ENCODE data around the gene SETD2. TPM values are rescaled to one million over a fixed set of nuclear protein-coding genes. Genes with fewer than 3 reads are reported as not detected.

SETD2 gene
- total and polyA plus RNA-seq, 2 of the 8 experiments (the other 6 are each of a cell fraction or from before 2014, with no cell fraction given), result 15.7 to 46.3 TPM

DNA sequence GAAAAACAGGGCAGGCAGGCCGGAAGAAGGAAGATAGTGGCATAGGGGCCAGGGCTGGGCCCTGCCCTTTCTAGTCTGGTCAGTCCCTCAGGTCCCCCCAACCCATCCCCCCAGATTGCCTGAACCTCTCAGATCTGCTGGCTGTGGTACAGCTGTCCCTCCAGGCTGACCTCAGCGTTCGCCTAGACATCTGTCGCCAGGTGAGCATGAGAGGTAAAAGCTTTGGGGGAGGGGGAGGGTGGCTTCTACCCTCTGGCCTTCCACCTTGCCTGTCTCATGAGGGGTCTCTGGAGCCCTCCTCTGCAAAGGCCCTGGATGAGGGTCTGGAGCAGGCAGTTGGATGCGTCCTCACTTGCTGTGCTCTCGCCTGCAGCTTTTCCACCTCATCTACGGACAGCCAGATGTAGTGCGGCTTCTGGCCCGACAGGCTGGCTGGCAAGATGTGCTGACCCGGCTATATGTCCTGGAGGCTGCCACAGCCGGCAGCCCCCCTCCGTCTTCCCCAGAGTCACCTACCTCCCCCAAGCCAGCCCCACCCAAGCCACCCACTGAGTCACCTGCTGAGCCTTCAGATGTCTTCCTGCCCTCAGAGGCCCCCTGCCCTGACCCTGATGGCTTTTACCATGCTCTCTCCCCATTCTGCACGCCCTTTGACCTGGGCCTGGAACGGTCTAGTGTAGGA, 164.3 kb downstream of the SETD2 start:
- no peak overlapping the region for H3K9ac ChIP-seq (replicated peaks in 1 of 4; ENCODE audit: extremely low read depth in 1 of 4, low read depth in 3 of 4, low read length in 3 of 4)
- H2BK120ac ChIP-seq (replicated peaks; ENCODE audit: low read depth, low read length), result no peak overlapping the region
- ChIA-PET CTCF (ENCODE audit: partially characterized antibody) (interaction anchor here (0.9 to 14.2 kb wide), 14 partner anchors 10 to 314 kb away, joined by 3 to 130 read pairs (median 5); partner anchors contain the start of genes CCDC12, MYL3 and NBEAL2), POLR2A (ENCODE audit: partially characterized antibody) (interaction anchor here (0.6 to 1.1 kb wide), 2 partner anchors 10 to 293 kb away, joined by 3 to 4 read pairs; no protein-coding TSS in a partner anchor)
- H3K9me3 ChIP-seq (ENCODE audit: insufficient read depth in 2 of 2, low read depth in 1 of 2, low read length in 1 of 2), result no peaks in the 10 kb centered on the region
- H4K20me1 ChIP-seq (replicated peaks in 1 of 2; ENCODE audit: control insufficient read depth in 1 of 2, insufficient read depth in 2 of 2, low read length in 2 of 2), result peaks cover 3 to 23% of the 10 kb centered on the region in 2 experiments
- no peak overlapping the region for H2AK5ac ChIP-seq (ENCODE audit: low read depth, low read length)
- no peak overlapping the region for H3K27ac ChIP-seq (ENCODE audit: low read depth, low read length)
- WGBS, 2 experiments (ENCODE audit: extremely low coverage in 1 of 2, insufficient coverage in 1 of 2, insufficient read length in 1 of 2, insufficient replicate concordance in 2 of 2, low coverage in 1 of 2, low lambda C conversion rate in 2 of 2, missing lambda C conversion rate in 1 of 2), result 97% methylated on average over 12 of the region's 14 CpGs; no CpG with 5 or more reads in 1 of the 2 experiments
- no peak overlapping the region for H3K4ac ChIP-seq (replicated peaks; ENCODE audit: insufficient read length, low read depth, low read length)
- no peak overlapping the region for H3K14ac ChIP-seq (ENCODE audit: insufficient read length)
- H4K91ac ChIP-seq (replicated peaks; ENCODE audit: insufficient read length, low read length), result no peak overlapping the region
- peaks cover 0 to 3% (median 1%) of the 10 kb centered on the region in 4 experiments; a peak in 3 of 7 replicates for H3K4me1 ChIP-seq (replicated peaks in 1 of 4; ENCODE audit: control insufficient read depth in 3 of 4, insufficient read depth in 4 of 4, low read length in 3 of 4)
- no peak overlapping the region for H3K4me3 ChIP-seq (ENCODE audit: extremely low read depth in 1 of 4, insufficient read depth in 2 of 4, low read depth in 3 of 4, low read length in 4 of 4)
- FAIRE-seq (no peak), DNase-seq (ENCODE audit: low read depth in 1 of 2, low spot score in 2 of 2) (no peak)
- no peak overlapping the region for H4K5ac ChIP-seq (ENCODE audit: insufficient read length, low read depth, low read length)
- no peaks in the 10 kb centered on the region for H3K27me3 ChIP-seq (replicated peaks in 1 of 4; ENCODE audit: control insufficient read depth in 3 of 4, extremely low read depth in 1 of 4, insufficient read depth in 3 of 4, low read length in 3 of 4)
- H2BK5ac ChIP-seq (ENCODE audit: low read depth, low read length), result no peak overlapping the region
- no peak overlapping the region for H4K8ac ChIP-seq (ENCODE audit: extremely low read depth, insufficient read depth, low read length)
- no peak overlapping the region for H3K56ac ChIP-seq (replicated peaks; ENCODE audit: insufficient read length, low read depth, low read length)
- no peaks in the 10 kb centered on the region for H3K23me2 ChIP-seq (ENCODE audit: low read depth, low read length)
- no peaks in the 10 kb centered on the region for H3K79me2 ChIP-seq (ENCODE audit: control insufficient read depth in 1 of 2, insufficient read depth in 2 of 2, low read length in 2 of 2)
- H2BK12ac ChIP-seq (ENCODE audit: low read depth, low read length), result no peak overlapping the region
- H3K4me2 ChIP-seq (ENCODE audit: insufficient read depth in 1 of 2, low read depth in 2 of 2, low read length in 2 of 2), result no peak overlapping the region
- H3K18ac ChIP-seq (ENCODE audit: extremely low read depth, low read length), result no peak overlapping the region
- H3K23ac ChIP-seq (ENCODE audit: insufficient read length), result no peak overlapping the region
- no peak overlapping the region for H2BK20ac ChIP-seq (ENCODE audit: low read length)
- no peak overlapping the region for H2BK15ac ChIP-seq (ENCODE audit: low read length)
- H3K79me1 ChIP-seq (ENCODE audit: low read depth, low read length), result no peaks in the 10 kb centered on the region
- TF ChIP-seq CBX5 (IDR thresholded peaks at IDR 0.05; ENCODE audit: low read depth, low read length) (no peak), SUZ12 (IDR thresholded peaks at IDR 0.05; ENCODE audit: low read length) (no peak), EGR1 (IDR thresholded peaks at IDR 0.05; ENCODE audit: borderline replicate concordance, low read depth, low read length) (no peak), POLR2AphosphoS5 (IDR thresholded peaks at IDR 0.05; ENCODE audit: low read depth, low read length) (no peak), CREB1 (IDR thresholded peaks at IDR 0.05) (no peak), TAF7 (optimal IDR thresholded peaks at IDR 0.05; ENCODE audit: borderline replicate concordance, low read depth, low read length) (no peak), CHD2 (IDR thresholded peaks at IDR 0.05; ENCODE audit: low read length) (no peak), TBP (IDR thresholded peaks at IDR 0.05; ENCODE audit: low read depth, low read length) (no peak), NANOG (IDR thresholded peaks at IDR 0.05; ENCODE audit: insufficient read depth, low read depth, low read length, poor library complexity, severe bottlenecking) (no peak)
- TF ChIP-seq, protein P1, sequence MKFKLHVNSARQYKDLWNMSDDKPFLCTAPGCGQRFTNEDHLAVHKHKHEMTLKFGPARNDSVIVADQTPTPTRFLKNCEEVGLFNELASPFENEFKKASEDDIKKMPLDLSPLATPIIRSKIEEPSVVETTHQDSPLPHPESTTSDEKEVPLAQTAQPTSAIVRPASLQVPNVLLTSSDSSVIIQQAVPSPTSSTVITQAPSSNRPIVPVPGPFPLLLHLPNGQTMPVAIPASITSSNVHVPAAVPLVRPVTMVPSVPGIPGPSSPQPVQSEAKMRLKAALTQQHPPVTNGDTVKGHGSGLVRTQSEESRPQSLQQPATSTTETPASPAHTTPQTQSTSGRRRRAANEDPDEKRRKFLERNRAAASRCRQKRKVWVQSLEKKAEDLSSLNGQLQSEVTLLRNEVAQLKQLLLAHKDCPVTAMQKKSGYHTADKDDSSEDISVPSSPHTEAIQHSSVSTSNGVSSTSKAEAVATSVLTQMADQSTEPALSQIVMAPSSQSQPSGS (IDR thresholded peaks at IDR 0.05; ENCODE audit: low read length), result no peak
- no peak overlapping the region for H2AFZ ChIP-seq (ENCODE audit: low read length)
- H3K36me3 ChIP-seq (ENCODE audit: control insufficient read depth in 2 of 4, insufficient read depth in 4 of 4, low read length in 3 of 4), result peaks cover 4 to 16% (median 11%) of the 10 kb centered on the region in 4 experiments; a peak in 5 of 8 replicates

Data from H1 (cell line).